ENCODE measurements around the gene PACRG.

Gene PACRG

GRCh38 chr6:163259689-163260088, 531.9 kb downstream of the PACRG start:
- TF ChIP-seq CTCF (IDR thresholded peaks at IDR 0.05), result no peak
- no peaks in the 10 kb centered on the region for H3K36me3 ChIP-seq
- peaks cover 9% of the 10 kb centered on the region for H3K27me3 ChIP-seq
- H3K27ac ChIP-seq, result no peak overlapping the region
- H3K9me3 ChIP-seq, result no peaks in the 10 kb centered on the region
- H3K4me3 ChIP-seq (ENCODE audit: low read depth in 1 of 2, low read length in 1 of 2), result no peak overlapping the region
- H3K4me1 ChIP-seq (ENCODE audit: control insufficient read depth in 1 of 2, insufficient read depth in 1 of 2, low read depth in 1 of 2, low read length in 1 of 2), result peaks cover 0 to 4% of the 10 kb centered on the region in 2 experiments

DNA sequence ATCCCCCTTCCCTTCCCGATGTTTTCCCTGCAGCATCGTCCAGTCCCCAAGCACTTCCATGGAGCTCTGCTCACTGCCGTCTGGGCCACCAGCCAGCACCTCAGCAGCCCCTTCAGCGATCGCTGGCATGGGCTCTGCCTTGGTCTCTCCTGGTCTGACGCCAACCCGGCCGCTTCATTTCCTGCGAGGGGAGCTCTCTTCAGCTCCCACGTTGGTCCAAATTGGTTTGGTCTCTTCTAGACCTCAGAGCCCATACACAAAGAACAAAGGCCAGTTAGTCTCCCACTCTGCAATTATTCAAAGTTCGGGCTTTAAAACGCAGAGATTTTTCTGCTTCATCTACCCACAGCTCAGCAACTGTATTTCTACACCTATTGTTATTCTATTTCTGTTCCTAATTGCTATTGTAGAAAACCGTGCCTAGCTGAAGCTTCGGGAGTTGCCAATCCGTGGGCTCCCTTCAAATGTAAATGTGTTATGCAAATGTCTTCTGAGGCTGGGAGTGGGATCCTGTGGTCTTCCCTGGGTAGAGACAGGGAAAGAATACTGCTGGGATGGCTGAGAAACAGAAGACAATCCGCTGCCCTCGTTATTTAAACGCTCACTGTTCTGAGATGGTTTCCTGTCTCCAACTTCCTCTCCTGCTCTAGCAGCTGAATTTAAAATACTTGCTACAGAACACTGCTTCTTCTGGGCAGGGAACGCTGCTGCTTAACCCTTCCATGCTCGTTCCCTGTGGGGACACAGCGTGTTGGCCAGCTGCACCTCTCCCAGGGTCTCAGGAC, 532.5 kb downstream of the PACRG start:
- TF ChIP-seq CTCF (IDR thresholded peaks at IDR 0.05), result no peak
- Histone ChIP-seq H3K4me3 (ENCODE audit: low read depth in 1 of 2, low read length in 1 of 2) (no peak overlapping the region), H3K27me3 (peaks cover 9% of the 10 kb centered on the region), H3K4me1 (ENCODE audit: control insufficient read depth in 1 of 2, insufficient read depth in 1 of 2, low read depth in 1 of 2, low read length in 1 of 2) (peaks cover 0 to 4% of the 10 kb centered on the region in 2 experiments), H3K27ac (no peak overlapping the region), H3K9me3 (no peaks in the 10 kb centered on the region), H3K36me3 (no peaks in the 10 kb centered on the region)

DNA sequence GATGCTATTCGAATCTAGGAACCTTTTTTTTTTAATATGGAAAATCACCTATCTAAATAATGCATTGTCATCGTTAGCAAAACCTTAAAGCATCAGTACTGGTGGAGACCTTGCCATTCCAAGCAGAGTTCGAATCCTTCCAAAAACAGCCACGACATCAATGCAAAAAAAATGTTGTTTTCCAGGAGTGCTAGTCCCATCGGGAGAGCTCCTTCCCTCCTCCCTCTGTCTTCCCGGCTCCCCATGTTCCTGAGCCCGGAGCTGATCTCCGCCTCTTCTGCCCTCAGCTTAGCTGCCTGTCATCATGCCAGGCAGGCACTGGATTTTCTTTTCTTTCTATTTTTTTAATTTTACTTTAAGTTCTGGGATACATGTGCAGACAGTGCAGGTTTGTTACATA, 533.1 kb downstream of the PACRG start:
- H3K36me3 ChIP-seq, result no peaks in the 10 kb centered on the region
- H3K4me3 ChIP-seq (ENCODE audit: low read depth in 1 of 2, low read length in 1 of 2), result no peak overlapping the region
- TF ChIP-seq CTCF (IDR thresholded peaks at IDR 0.05), result no peak
- H3K27me3 ChIP-seq, result peaks cover 9% of the 10 kb centered on the region
- no peak overlapping the region for H3K27ac ChIP-seq
- H3K9me3 ChIP-seq, result no peaks in the 10 kb centered on the region
- peaks cover 0 to 4% of the 10 kb centered on the region in 2 experiments for H3K4me1 ChIP-seq (ENCODE audit: control insufficient read depth in 1 of 2, insufficient read depth in 1 of 2, low read depth in 1 of 2, low read length in 1 of 2)

- Histone ChIP-seq H3K27me3 (peaks cover 9% of the 10 kb centered on the region), H3K9me3 (no peaks in the 10 kb centered on the region), H3K36me3 (no peaks in the 10 kb centered on the region), H3K4me3 (ENCODE audit: low read depth in 1 of 2, low read length in 1 of 2) (no peak overlapping the region), H3K27ac (no peak overlapping the region), H3K4me1 (ENCODE audit: control insufficient read depth in 1 of 2, insufficient read depth in 1 of 2, low read depth in 1 of 2, low read length in 1 of 2) (peaks cover 0 to 4% of the 10 kb centered on the region in 2 experiments)
- TF ChIP-seq CTCF (IDR thresholded peaks at IDR 0.05), result no peak
Measured at GRCh38 chr6:163261361-163261760, 533.6 kb downstream of the PACRG start.

GRCh38 chr6:163262080-163262479, 534.3 kb downstream of the PACRG start:
- H3K36me3 ChIP-seq, result no peaks in the 10 kb centered on the region
- H3K4me3 ChIP-seq (ENCODE audit: low read depth in 1 of 2, low read length in 1 of 2), result no peak overlapping the region
- H3K27ac ChIP-seq, result no peak overlapping the region
- H3K27me3 ChIP-seq, result peaks cover 9% of the 10 kb centered on the region
- TF ChIP-seq CTCF (IDR thresholded peaks at IDR 0.05), result no peak
- H3K4me1 ChIP-seq (ENCODE audit: control insufficient read depth in 1 of 2, insufficient read depth in 1 of 2, low read depth in 1 of 2, low read length in 1 of 2), result peaks cover 0 to 4% of the 10 kb centered on the region in 2 experiments
- H3K9me3 ChIP-seq, result no peaks in the 10 kb centered on the region

All from neutrophil (primary cell).